ENCODE results near the gene KCNA2.

Gene KCNA2

GRCh38 chr1:110563089-110563488 lies 43.1 kb downstream of the KCNA2 start:
- no peak for DNase-seq

DNA sequence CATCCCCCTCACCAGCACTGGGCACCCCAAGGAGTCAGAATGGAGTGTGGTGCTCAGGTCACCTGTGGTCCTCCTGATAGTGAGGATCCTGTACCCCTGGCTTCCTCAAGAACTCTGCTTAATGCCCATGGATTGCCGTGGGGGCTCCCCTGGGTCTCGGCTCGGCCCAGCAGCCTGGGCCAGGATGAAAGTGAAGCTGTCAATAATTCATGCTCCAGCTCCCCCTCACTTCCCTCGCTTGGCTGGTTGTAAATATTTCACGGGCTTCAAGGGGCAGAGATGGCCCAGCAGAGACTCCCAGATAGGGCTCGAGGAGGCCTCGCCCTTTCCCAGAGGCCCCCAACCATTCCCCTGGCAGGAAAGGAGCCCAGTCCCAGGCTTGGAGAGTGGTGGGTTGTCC lies 44.6 kb downstream of the KCNA2 start:
- no peak for DNase-seq

- DNase-seq, result no peak
These were observed 47.0 kb downstream of the KCNA2 start for GRCh38 chr1:110559157-110559556.

DNA sequence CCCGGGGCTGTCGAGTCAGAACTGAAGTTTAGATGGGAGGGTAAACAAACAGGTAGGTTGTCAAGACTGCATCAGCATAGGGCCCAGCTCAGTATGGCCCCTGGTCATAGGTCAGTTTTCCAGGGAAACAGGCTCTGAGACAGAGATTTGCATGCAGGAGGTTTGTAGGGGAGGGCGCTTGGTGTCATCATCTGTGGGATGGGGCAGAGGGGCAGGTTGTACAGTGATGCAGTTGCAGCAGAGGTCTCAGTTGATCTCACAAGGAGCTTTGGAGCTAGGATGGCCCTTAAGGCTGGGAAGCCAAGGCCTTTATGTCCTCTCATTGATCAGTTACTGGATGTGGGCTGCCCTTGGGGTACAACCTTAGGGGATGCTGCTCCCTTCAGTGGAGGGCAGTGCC lies 48.7 kb downstream of the KCNA2 start:
- no peak for DNase-seq

- no peak for DNase-seq
These were observed 49.7 kb downstream of the KCNA2 start for GRCh38 chr1:110556471-110556807.

DNA sequence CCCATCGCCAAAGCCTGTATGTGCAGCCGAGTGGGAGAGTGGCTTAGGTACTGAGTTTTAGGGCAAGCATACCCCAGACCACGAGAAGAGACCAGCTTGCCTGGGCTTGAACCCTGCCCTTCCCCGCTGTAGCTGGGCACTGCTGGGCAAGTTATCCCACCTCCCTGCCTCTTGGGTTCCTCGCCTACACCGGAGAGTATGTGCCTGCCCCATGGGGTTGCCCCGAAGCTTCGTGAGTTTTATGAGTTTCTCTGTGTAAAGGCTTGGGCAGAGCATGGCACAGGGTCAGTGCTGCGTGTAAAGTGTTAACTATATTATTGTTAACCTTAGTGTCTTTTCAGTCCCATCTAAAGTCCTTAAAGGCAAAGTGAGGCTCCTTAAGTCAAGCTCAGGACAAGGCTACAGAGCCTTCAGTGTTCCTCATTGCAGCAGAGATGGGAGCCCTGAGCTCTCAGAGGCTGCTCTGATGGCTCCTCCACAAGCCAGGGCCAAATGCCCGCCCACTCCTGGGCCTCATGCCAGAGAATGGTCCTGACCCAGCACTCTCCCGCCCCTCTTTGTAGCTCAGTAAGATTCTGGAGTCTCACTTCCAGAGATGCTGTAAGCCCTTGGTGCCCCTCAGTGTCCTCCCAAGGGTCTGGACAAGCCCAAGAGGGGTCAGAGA lies 50.2 kb downstream of the KCNA2 start:
- DNase-seq, result no peak

GRCh38 chr1:110554871-110555801 lies 51.0 kb downstream of the KCNA2 start:
- DNase-seq, result peak; percentile 21 to 44 (median 30)

DNA sequence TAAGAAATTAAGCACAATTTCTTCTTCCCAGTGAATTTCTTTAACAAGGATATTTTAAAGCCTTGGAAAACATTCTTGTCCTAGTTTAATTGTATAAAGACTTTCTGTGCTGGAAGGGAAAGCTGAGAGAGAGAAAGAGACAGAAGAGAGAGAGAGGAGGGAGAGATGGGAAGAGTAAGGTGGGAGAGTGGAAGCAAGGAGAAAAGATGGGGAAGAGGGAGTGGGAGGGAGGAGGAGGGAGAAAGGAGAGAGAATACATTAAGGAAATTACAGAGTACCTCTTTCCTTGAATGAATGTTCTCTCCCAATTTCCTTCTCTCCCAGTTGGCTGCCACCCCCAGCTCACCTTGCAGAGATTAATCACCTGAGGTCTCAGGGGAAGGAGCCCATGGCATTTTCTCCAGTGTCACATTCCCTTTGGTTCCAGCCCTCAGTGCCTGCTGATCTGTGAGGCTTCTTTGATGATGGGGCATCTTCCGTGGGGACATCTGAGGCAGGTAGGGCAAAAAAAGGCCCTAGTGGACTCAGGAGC lies 54.8 kb downstream of the KCNA2 start:
- no peak for DNase-seq

DNA sequence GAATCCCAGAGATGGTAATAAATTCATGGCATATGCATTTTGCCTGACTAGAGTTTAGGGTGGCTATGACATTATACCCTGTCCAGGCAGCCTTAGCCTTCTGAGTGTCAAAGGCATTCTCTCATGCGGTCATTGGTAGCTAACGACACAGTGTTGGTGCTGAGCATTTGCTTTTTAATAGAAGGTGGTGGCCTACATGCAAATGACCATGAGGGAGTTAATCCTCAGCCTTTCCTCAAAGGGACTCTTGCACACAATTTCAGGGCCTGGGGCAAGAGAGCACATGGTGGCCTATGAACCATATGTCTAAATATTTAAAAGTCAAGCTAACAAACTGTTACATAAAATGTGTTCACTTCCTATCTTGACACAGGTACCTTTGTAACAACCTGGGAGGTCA lies 56.3 kb downstream of the KCNA2 start:
- DNase-seq, result no peak

- no peak for DNase-seq
These were observed 57.8 kb downstream of the KCNA2 start for GRCh38 chr1:110548381-110548780.

- DNase-seq, result no peak
These were observed 59.1 kb downstream of the KCNA2 start for GRCh38 chr1:110547017-110547416.

- DNase-seq, result no peak
These were observed 60.7 kb downstream of the KCNA2 start for GRCh38 chr1:110545492-110545891.

GRCh38 chr1:110544753-110545152 lies 61.4 kb downstream of the KCNA2 start:
- DNase-seq, result no peak

Measured in T-helper 2 cell (primary cell).